GM18858 (cell line): ENCODE measurements around the gene NSMCE1.
"Not testable (repeated sequence)": the region's sequence is repeated elsewhere in the genome, so short reads cannot be mapped to it uniquely, and the experiment has no call there.

Experiments used
- ATAC-seq: cut with Tn5 transposase; IDR thresholded peaks from one replicate; pipeline ENCODE4 v1.9.1; 2021; ENCODE audit not compliant: unreplicated experiment

NSMCE1 gene

GRCh38 chr16:27220527-27220926 lies 48.0 kb downstream of the NSMCE1 start:
- no peak for ATAC-seq

GRCh38 chr16:27220120-27220519 lies 48.5 kb downstream of the NSMCE1 start:
- ATAC-seq, result no peak

- ATAC-seq, result no peak
Observed at GRCh38 chr16:27219161-27219560, 49.4 kb downstream of the NSMCE1 start.

GRCh38 chr16:27218756-27219155 lies 49.8 kb downstream of the NSMCE1 start:
- ATAC-seq, result no peak

- ATAC-seq, result no peak
Observed at GRCh38 chr16:27217256-27217655, 51.3 kb downstream of the NSMCE1 start.

- no peak for ATAC-seq
Observed at GRCh38 chr16:27216297-27216885, 52.2 kb downstream of the NSMCE1 start.

- no peak for ATAC-seq
Observed at GRCh38 chr16:27215660-27216059, 52.9 kb downstream of the NSMCE1 start.

GRCh38 chr16:27214084-27214961 lies 54.2 kb downstream of the NSMCE1 start:
- ATAC-seq, result no peak

- no peak for ATAC-seq
Observed at GRCh38 chr16:27211026-27211425, 57.5 kb downstream of the NSMCE1 start.

GRCh38 chr16:27210174-27210573 lies 58.4 kb downstream of the NSMCE1 start:
- no peak for ATAC-seq

GRCh38 chr16:27209591-27209990 lies 59.0 kb downstream of the NSMCE1 start:
- no peak for ATAC-seq

- ATAC-seq, result no peak
Observed at GRCh38 chr16:27208796-27209195, 59.8 kb downstream of the NSMCE1 start.

GRCh38 chr16:27208081-27208680 lies 60.4 kb downstream of the NSMCE1 start:
- no peak for ATAC-seq

- not testable (repeated sequence) for ATAC-seq
Observed at GRCh38 chr16:27207121-27207520, 61.5 kb downstream of the NSMCE1 start.

GRCh38 chr16:27205423-27206065 lies 63.0 kb downstream of the NSMCE1 start:
- ATAC-seq, result no peak

- ATAC-seq, result no peak
Observed at GRCh38 chr16:27204312-27204915, 64.2 kb downstream of the NSMCE1 start.

- ATAC-seq, result peak; percentile 79
Observed at GRCh38 chr16:27203507-27204311, 64.9 kb downstream of the NSMCE1 start, which contains the start of gene KDM8. KDM8 (plus strand) TSS chr16:27203526; CDS start chr16:27210124, 6,598 bp downstream.

GRCh38 chr16:27202923-27203506 lies 65.6 kb downstream of the NSMCE1 start:
- peak; percentile 34 for ATAC-seq

- ATAC-seq, result not testable (repeated sequence)
Observed at GRCh38 chr16:27200914-27201313, 67.7 kb downstream of the NSMCE1 start.

GRCh38 chr16:27199736-27200135 lies 68.8 kb downstream of the NSMCE1 start:
- ATAC-seq, result peak; percentile 34
